GM12878 (cell line): ENCODE data around the gene ZNF365. TPM values are rescaled to one million over a fixed set of nuclear protein-coding genes. Genes with fewer than 3 reads are reported as not detected.

Source experiments
- ATAC-seq: fragments of 200-7000 bp; cut with Tn5 transposase; 3 replicates; pipeline ENCODE4 v1.9.1; 2020; ENCODE audit warnings: mild to moderate bottlenecking, moderate library complexity
- BruUV-seq: library from RNA; stranded (reverse); fragments of 400-500 nt; replicated peaks from 2 replicates; lab custom pipeline; 2021; lab: Mats Ljungman, UMichigan
- CTCF ChIA-PET: fragments of 300-600 bp; sonication (Branson Sonifier 250); formaldehyde crosslinking; extraction: SDS; loops from one replicate; lab custom pipeline; 2021; ENCODE audit warnings: inconsistent platforms; lab: Yijun Ruan, JAX
- POLR2A ChIA-PET: fragments of 350-600 bp; formaldehyde crosslinking; extraction: SDS; loops from one replicate; lab custom pipeline; 2021; ENCODE audit warnings: inconsistent platforms; lab: Charles Lee
- RAD21 ChIA-PET: fragments of 300-600 bp; sonication (Branson Sonifier 250); formaldehyde crosslinking; loops from one replicate; lab custom pipeline; 2023; ENCODE audit warnings: antibody characterized with exemption; ENCODE audit not compliant: unreplicated experiment; lab: Charles Lee
- SMC1A ChIA-PET: fragments of 300-600 bp; sonication (Branson Sonifier 250); formaldehyde crosslinking; loops from one replicate; lab custom pipeline; 2023; ENCODE audit not compliant: unreplicated experiment, uncharacterized antibody; lab: Charles Lee
- DNase-seq: peaks from one replicate; pipeline ENCODE4 v3.0.0-alpha.2; 2011; ENCODE audit warnings: low read depth, low spot score
- FAIRE-seq: peaks from 3 replicates; lab custom pipeline; 2011; peaks lifted over from hg19 to GRCh38; lab: Jason Lieb, UNC
- H2AFZ ChIP-seq: 2 replicates; pipeline ENCODE4 v1.6.0; 2011; ENCODE audit warnings: low read depth, low read length, control low read depth; ENCODE audit not compliant: control insufficient read depth
- H3K27ac ChIP-seq: 2 replicates; pipeline ENCODE4 v1.5.1; 2011; ENCODE audit warnings: control low read depth; ENCODE audit not compliant: control insufficient read depth, insufficient read depth
- H3K27me3 ChIP-seq, 2 experiments: replicated peaks in 1 of 2; 2 replicates each; pipeline versions ENCODE4 v1.6.0 to v1.6.1; 2011; ENCODE audit warnings: low read length in 1 of 2; ENCODE audit not compliant: control insufficient read depth in 2 of 2, insufficient read depth in 2 of 2
- H3K36me3 ChIP-seq, 2 experiments: 2 replicates each; pipeline ENCODE4 v1.5.1; 2011; ENCODE audit warnings: low read length in 1 of 2; ENCODE audit not compliant: control insufficient read depth in 2 of 2, insufficient read depth in 2 of 2
- H3K4me1 ChIP-seq: 2 replicates; pipeline ENCODE4 v1.6.1; 2011; ENCODE audit warnings: mild to moderate bottlenecking, low read length, moderate library complexity, mixed read lengths; ENCODE audit not compliant: control insufficient read depth, insufficient read depth
- H3K4me2 ChIP-seq: 2 replicates; pipeline ENCODE4 v1.6.0; 2011; ENCODE audit warnings: control low read depth; ENCODE audit not compliant: control insufficient read depth, insufficient read depth
- H3K4me3 ChIP-seq: fragments of 200-600 bp; sonication (generic); 2 replicates; pipeline ENCODE4 v1.5.1; 2016
- H3K79me2 ChIP-seq: 2 replicates; pipeline ENCODE4 v1.6.0; 2011; ENCODE audit warnings: low read length; ENCODE audit not compliant: control insufficient read depth, insufficient read depth
- H3K9ac ChIP-seq: 2 replicates; pipeline ENCODE4 v1.8.0; 2011; ENCODE audit warnings: low read length, control low read depth, mixed read lengths; ENCODE audit not compliant: control insufficient read depth, insufficient read depth
- H3K9me3 ChIP-seq: replicated peaks from 3 replicates; pipeline ENCODE4 v1.5.1; 2011; ENCODE audit warnings: mild to moderate bottlenecking, low read length; ENCODE audit not compliant: control insufficient read depth, insufficient read depth
- H4K20me1 ChIP-seq: 2 replicates; pipeline ENCODE4 v1.6.0; 2011; ENCODE audit not compliant: control insufficient read depth, insufficient read depth
- CREM ChIP-seq: IDR thresholded peaks from 2 replicates; pipeline ENCODE4 v1.6.1; 2014; ENCODE audit warnings: antibody characterized with exemption, low read depth
- IKZF1 ChIP-seq: fragments of 450-650 bp; conservative IDR thresholded peaks from 2 replicates; pipeline ENCODE4 v1.6.1; 2017; ENCODE audit warnings: antibody characterized with exemption, mild to moderate bottlenecking
- PAX5 ChIP-seq: IDR thresholded peaks from 2 replicates; pipeline ENCODE4 v1.6.1; 2011; ENCODE audit warnings: low read depth, low read length, borderline replicate concordance
- RELA ChIP-seq: fragments of 450-650 bp; IDR thresholded peaks from 2 replicates; pipeline ENCODE4 v1.8.0; 2014; ENCODE audit warnings: borderline replicate concordance; ENCODE audit not compliant: partially characterized antibody
- SPI1 ChIP-seq: IDR thresholded peaks from 2 replicates; pipeline ENCODE4 v1.6.1; 2011; ENCODE audit warnings: low read depth, mild to moderate bottlenecking, low read length, moderate library complexity, borderline replicate concordance; ENCODE audit not compliant: insufficient read depth
- SRF ChIP-seq, 2 experiments: IDR thresholded peaks; 2 replicates each; pipeline ENCODE4 v1.6.1; 2011; ENCODE audit warnings: low read depth in 2 of 2, low read length in 2 of 2, mild to moderate bottlenecking in 1 of 2, moderate library complexity in 1 of 2
- TAF1 ChIP-seq: IDR thresholded peaks from 2 replicates; pipeline ENCODE4 v1.6.1; 2011; ENCODE audit warnings: mild to moderate bottlenecking, low read depth, low read length, borderline replicate concordance
- TBL1XR1 ChIP-seq: IDR thresholded peaks from 2 replicates; pipeline ENCODE4 v1.6.1; 2012; ENCODE audit warnings: low read depth, low read length, improper control_type of control experiment
- ZBTB40 ChIP-seq: fragments of 450-650 bp; IDR thresholded peaks from 2 replicates; pipeline ENCODE4 v1.6.1; 2016; ENCODE audit warnings: mild to moderate bottlenecking, moderate library complexity, borderline replicate concordance
- WGBS: methylation state at CpG from one replicate; pipeline ENCODE4 v1.1.6; 2016; ENCODE audit warnings: low lambda C conversion rate; ENCODE audit not compliant: insufficient replicate concordance, insufficient coverage; ENCODE audit errors: missing lambda C conversion rate; 5-methylcytosine and 5-hydroxymethylcytosine counted together
- in situ Hi-C: fragments of 300-500 bp; cut with MboI; formaldehyde crosslinking; loops from 9 replicates; pipeline ENCODE4 v1.14.3; 2018; ENCODE audit warnings: mixed read lengths
- intact Hi-C: fragments of 100-400 bp; cut with micrococcal nuclease; formaldehyde crosslinking; loops from one replicate; pipeline ENCODE4 v1.14.2; 2022; ENCODE audit not compliant: unreplicated experiment
- polyA plus RNA-seq, 11 experiments: library from polyadenylated mRNA; depleted of rRNA in 4 of 11; unstranded in 6 of 11; stranded (reverse) in 5 of 11; fragments of >200 nt; fragmentation: Nextera tagmentation in 4 of 11; fragmentation: Illumina TruSeq in 1 of 11; extraction: Ambion mirVana in 4 of 11; extraction: Trizol in 1 of 11; gene quantifications; 1 replicate in 1 of 11; 2 replicates in 10 of 11; pipeline versions ENCODE4 v1.2.1 to v1.2.3, GENCODE V29; 2011 to 2016; ENCODE audit warnings: inconsistent platforms in 2 of 11, missing spikeins in 2 of 11, low read depth in 1 of 11
- total RNA-seq, 4 experiments: library from RNA; depleted of rRNA in 3 of 4; stranded (reverse); fragments of >200 nt in 3 of 4; fragmentation: Illumina TruSeq in 1 of 4; extraction: Trizol in 1 of 4; gene quantifications; 2 replicates each; pipeline versions ENCODE4 v1.2.1 to v1.2.3, GENCODE V29; 2013 to 2021
- TF ChIP-seq, protein P1 (sequence below): IDR thresholded peaks from 2 replicates; pipeline ENCODE4 v1.6.1; 2011; ENCODE audit warnings: mild to moderate bottlenecking, low read depth, low read length, moderate library complexity; ENCODE audit not compliant: insufficient replicate concordance
- TF ChIP-seq, protein P2 (sequence below): fragments of 450-650 bp; IDR thresholded peaks from 2 replicates; pipeline ENCODE4 v1.6.1; 2017; ENCODE audit warnings: antibody characterized with exemption, mild to moderate bottlenecking, moderate library complexity

ZNF365 gene
- total and polyA plus RNA-seq, 10 of the 15 experiments (the other 5 are each of a cell fraction or from before 2014, with no cell fraction given), result 0.08 TPM; not detected in 9

DNA sequence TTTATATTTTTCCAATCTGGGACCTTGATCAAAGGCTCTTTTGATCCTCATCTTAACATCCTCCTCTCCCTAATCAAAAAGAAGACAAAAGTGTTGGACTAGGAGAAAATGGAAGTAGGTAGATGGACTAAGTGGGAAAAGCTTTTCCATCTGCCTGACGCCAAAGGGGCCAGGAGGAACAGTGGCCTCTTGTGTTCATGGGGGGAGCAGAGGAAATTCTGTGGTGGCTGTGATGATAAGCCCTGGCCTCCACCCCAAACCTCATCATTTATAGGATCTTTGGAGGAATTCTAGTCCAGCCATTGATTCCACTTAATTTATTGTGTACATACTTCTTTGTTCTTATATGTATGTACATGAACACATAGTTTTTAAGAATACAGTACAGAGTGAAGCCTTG, 21.7 kb downstream of the ZNF365 start:
- BruUV-seq, result no TSS peak
- in situ Hi-C loops, result no loop called here
- DNase-seq, result no peak
- H3K36me3 ChIP-seq, result no peaks in the 10 kb centered on the region
- H3K27ac ChIP-seq, result no peak overlapping the region
- SMC1A ChIA-PET, result no interaction called here
- POLR2A ChIA-PET, result no interaction called here
- intact Hi-C loops, result no loop called here
- H3K4me1 ChIP-seq, result no peaks in the 10 kb centered on the region
- no peak overlapping the region for H3K4me2 ChIP-seq
- no peak overlapping the region for H3K4me3 ChIP-seq
- TF ChIP-seq, protein P1, sequence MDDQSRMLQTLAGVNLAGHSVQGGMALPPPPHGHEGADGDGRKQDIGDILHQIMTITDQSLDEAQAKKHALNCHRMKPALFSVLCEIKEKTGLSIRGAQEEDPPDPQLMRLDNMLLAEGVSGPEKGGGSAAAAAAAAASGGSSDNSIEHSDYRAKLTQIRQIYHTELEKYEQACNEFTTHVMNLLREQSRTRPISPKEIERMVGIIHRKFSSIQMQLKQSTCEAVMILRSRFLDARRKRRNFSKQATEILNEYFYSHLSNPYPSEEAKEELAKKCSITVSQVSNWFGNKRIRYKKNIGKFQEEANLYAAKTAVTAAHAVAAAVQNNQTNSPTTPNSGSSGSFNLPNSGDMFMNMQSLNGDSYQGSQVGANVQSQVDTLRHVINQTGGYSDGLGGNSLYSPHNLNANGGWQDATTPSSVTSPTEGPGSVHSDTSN, result no peak
- TF ChIP-seq PAX5, result no peak
- TF ChIP-seq ZBTB40, result no peak
- TF ChIP-seq RELA, result no peak
- TF ChIP-seq SPI1, result no peak
- no peak for TF ChIP-seq CREM
- TF ChIP-seq, protein P2, sequence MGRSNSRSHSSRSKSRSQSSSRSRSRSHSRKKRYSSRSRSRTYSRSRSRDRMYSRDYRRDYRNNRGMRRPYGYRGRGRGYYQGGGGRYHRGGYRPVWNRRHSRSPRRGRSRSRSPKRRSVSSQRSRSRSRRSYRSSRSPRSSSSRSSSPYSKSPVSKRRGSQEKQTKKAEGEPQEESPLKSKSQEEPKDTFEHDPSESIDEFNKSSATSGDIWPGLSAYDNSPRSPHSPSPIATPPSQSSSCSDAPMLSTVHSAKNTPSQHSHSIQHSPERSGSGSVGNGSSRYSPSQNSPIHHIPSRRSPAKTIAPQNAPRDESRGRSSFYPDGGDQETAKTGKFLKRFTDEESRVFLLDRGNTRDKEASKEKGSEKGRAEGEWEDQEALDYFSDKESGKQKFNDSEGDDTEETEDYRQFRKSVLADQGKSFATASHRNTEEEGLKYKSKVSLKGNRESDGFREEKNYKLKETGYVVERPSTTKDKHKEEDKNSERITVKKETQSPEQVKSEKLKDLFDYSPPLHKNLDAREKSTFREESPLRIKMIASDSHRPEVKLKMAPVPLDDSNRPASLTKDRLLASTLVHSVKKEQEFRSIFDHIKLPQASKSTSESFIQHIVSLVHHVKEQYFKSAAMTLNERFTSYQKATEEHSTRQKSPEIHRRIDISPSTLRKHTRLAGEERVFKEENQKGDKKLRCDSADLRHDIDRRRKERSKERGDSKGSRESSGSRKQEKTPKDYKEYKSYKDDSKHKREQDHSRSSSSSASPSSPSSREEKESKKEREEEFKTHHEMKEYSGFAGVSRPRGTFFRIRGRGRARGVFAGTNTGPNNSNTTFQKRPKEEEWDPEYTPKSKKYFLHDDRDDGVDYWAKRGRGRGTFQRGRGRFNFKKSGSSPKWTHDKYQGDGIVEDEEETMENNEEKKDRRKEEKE, result no peak
- no peak for TF ChIP-seq TAF1
- TF ChIP-seq TBL1XR1, result no peak
- TF ChIP-seq IKZF1, result no peak
- TF ChIP-seq SRF (IDR thresholded peaks at IDR 0.05; ENCODE audit: low read depth in 2 of 2, low read length in 2 of 2), result no peak
- 5% methylated on average over 1 of the region's 1 CpG for WGBS
- FAIRE-seq, result no peak
- H2AFZ ChIP-seq, result no peak overlapping the region
- CTCF ChIA-PET, result no interaction called here
- no peak overlapping the region for H3K9ac ChIP-seq
- H3K79me2 ChIP-seq, result no peaks in the 10 kb centered on the region
- no peaks in the 10 kb centered on the region for H3K9me3 ChIP-seq
- no peaks in the 10 kb centered on the region for H4K20me1 ChIP-seq
- RAD21 ChIA-PET, result no interaction called here
- H3K27me3 ChIP-seq, result no peaks in the 10 kb centered on the region; a peak in 2 of 4 replicates
- no peak for ATAC-seq
